Neuron (in vitro differentiated cells): ENCODE results near the gene TMEM200B.
"Not testable (repeated sequence)": the region's sequence is repeated elsewhere in the genome, so short reads cannot be mapped to it uniquely, and the experiment has no call there.

ENCODE experiments used
- H2AFZ ChIP-seq: one replicate; pipeline ENCODE4 v1.6.1; 2013; ENCODE audit warnings: low read depth, mild to moderate bottlenecking, inconsistent platforms, low read length, moderate library complexity
- H3K27me3 ChIP-seq: one replicate; pipeline ENCODE4 v1.6.1; 2013; ENCODE audit warnings: low read length; ENCODE audit not compliant: insufficient read depth
- H3K36me3 ChIP-seq: one replicate; pipeline ENCODE4 v1.6.1; 2013; ENCODE audit warnings: low read length; ENCODE audit not compliant: insufficient read depth
- H3K4me1 ChIP-seq: one replicate; pipeline ENCODE4 v1.6.1; 2013; ENCODE audit warnings: low read length; ENCODE audit not compliant: insufficient read depth
- H3K4me3 ChIP-seq: 2 replicates; pipeline ENCODE4 v1.5.1; 2013; ENCODE audit warnings: mild to moderate bottlenecking, low read length, moderate library complexity
- H3K9me3 ChIP-seq: one replicate; pipeline ENCODE4 v1.6.1; 2013; ENCODE audit warnings: low read length

The TMEM200B gene

GRCh38 chr1:29083317-29084195, 40.1 kb downstream of the TMEM200B start:
- Histone ChIP-seq H3K9me3 (no peaks in the 10 kb centered on the region), H3K27me3 (no peaks in the 10 kb centered on the region), H3K36me3 (peaks cover 15% of the 10 kb centered on the region), H3K4me3 (no peak overlapping the region), H2AFZ (no peak overlapping the region), H3K4me1 (no peaks in the 10 kb centered on the region)

- H3K9me3 ChIP-seq = no peaks in the 10 kb centered on the region
- H3K27me3 ChIP-seq = no peaks in the 10 kb centered on the region
- no peak overlapping the region for H2AFZ ChIP-seq
- no peak overlapping the region for H3K4me3 ChIP-seq
- H3K36me3 ChIP-seq = peaks cover 17% of the 10 kb centered on the region
- H3K4me1 ChIP-seq = no peaks in the 10 kb centered on the region
Observed at GRCh38 chr1:29082519-29082918, 41.2 kb downstream of the TMEM200B start.

GRCh38 chr1:29081201-29081600, 42.5 kb downstream of the TMEM200B start:
- H3K4me3 ChIP-seq = no peak overlapping the region
- H3K36me3 ChIP-seq = peaks cover 25% of the 10 kb centered on the region
- H3K4me1 ChIP-seq = no peaks in the 10 kb centered on the region
- H2AFZ ChIP-seq = no peak overlapping the region
- H3K27me3 ChIP-seq = no peaks in the 10 kb centered on the region
- H3K9me3 ChIP-seq = no peaks in the 10 kb centered on the region

- H3K9me3 ChIP-seq, H3K27me3 ChIP-seq, H3K4me3 ChIP-seq, H2AFZ ChIP-seq, H3K4me1 ChIP-seq: not testable (repeated sequence)
- H3K36me3 ChIP-seq = peaks cover 31% of the 10 kb centered on the region
Observed at GRCh38 chr1:29079916-29080629, 43.6 kb downstream of the TMEM200B start.

- no peak overlapping the region for H3K4me3 ChIP-seq
- no peaks in the 10 kb centered on the region for H3K27me3 ChIP-seq
- no peak overlapping the region for H2AFZ ChIP-seq
- no peaks in the 10 kb centered on the region for H3K9me3 ChIP-seq
- no peaks in the 10 kb centered on the region for H3K4me1 ChIP-seq
- peaks cover 25% of the 10 kb centered on the region for H3K36me3 ChIP-seq
Observed at GRCh38 chr1:29077155-29077554, 46.5 kb downstream of the TMEM200B start.
